ENCODE results near the gene ITGAX. TPM values are rescaled to one million over a fixed set of nuclear protein-coding genes. Genes with fewer than 3 reads are reported as not detected.

The ITGAX gene
- total RNA-seq, 1 donor from 2014 or later, result not detected

DNA sequence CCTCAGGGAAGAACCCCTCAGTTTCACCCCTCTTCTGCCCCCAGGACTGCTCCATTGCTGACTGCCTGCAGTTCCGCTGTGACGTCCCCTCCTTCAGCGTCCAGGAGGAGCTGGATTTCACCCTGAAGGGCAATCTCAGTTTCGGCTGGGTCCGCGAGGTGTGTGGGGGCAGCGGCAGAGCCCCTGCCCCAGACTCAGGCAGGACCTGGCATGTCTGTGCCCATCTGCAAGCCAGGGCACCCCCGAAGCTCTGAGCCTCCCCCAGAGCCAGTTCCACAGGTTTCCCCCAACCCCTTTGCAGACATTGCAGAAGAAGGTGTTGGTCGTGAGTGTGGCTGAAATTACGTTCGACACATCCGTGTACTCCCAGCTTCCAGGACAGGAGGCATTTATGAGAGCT, 68.8 kb downstream of the ITGAX start:
- FAIRE-seq, result no peak
- H3K27me3 ChIP-seq (ENCODE audit: control insufficient read depth, insufficient read depth, low read length), result no peaks in the 10 kb centered on the region

DNA sequence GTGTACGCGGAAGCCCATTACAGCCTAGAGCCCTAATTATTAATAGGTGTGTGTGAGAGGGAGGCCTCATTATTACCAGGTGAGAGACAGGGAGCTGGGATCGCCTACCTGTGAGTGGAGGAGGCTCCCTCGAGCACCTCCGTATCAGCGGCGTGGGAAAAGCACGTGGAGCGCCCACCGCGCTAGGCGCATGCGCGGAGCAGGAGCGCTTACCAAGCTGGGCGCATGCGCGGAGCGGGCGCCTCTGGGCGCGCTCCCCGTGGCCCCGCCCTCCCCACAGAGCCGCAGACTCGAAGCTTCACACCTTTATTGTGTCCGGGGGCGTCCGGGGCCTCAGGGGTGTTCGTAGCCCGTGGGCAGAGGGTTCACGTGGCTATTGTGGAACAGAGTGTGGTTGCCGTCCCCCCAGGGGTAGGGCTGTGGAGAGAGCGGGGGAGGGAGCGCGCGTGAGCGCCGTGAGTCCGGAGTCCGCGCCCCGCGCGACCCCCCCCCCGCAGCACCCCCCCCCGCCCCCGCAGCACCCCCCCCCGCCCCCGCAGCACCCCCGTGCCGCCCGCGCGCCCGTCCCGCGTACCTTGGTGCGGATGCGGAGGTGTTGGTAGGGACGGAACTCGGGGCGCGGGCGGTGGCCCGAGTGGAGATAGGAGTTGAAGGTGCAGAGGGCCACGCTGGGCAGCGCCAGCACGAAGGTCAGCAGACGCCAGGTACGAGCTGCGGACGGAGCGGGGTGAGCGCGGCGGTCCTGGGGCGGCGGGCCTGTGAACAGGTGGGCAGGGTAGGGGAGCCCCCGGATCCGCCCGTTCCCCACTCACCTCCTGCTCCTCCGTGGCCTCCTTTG, 72.7 kb downstream of the ITGAX start:
- DNase-seq (ENCODE audit: low read depth) (no peak), FAIRE-seq (no peak)
- Histone ChIP-seq H3K27me3 (ENCODE audit: control insufficient read depth, insufficient read depth, low read length) (no peaks in the 10 kb centered on the region), H3K4me3 (ENCODE audit: low read depth, low read length) (peak overlapping the region; percentile 23), H3K36me3 (ENCODE audit: control insufficient read depth, insufficient read depth, low read length) (no peaks in the 10 kb centered on the region)
- TF ChIP-seq, protein P1, sequence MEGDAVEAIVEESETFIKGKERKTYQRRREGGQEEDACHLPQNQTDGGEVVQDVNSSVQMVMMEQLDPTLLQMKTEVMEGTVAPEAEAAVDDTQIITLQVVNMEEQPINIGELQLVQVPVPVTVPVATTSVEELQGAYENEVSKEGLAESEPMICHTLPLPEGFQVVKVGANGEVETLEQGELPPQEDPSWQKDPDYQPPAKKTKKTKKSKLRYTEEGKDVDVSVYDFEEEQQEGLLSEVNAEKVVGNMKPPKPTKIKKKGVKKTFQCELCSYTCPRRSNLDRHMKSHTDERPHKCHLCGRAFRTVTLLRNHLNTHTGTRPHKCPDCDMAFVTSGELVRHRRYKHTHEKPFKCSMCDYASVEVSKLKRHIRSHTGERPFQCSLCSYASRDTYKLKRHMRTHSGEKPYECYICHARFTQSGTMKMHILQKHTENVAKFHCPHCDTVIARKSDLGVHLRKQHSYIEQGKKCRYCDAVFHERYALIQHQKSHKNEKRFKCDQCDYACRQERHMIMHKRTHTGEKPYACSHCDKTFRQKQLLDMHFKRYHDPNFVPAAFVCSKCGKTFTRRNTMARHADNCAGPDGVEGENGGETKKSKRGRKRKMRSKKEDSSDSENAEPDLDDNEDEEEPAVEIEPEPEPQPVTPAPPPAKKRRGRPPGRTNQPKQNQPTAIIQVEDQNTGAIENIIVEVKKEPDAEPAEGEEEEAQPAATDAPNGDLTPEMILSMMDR (IDR thresholded peaks at IDR 0.05; ENCODE audit: insufficient read depth, low read length, severe bottlenecking), result no peak

More for the DNA sequence above, 68.8 kb downstream of the ITGAX start:
- Histone ChIP-seq H3K4me3 (ENCODE audit: low read depth, low read length) (no peak overlapping the region), H3K36me3 (ENCODE audit: control insufficient read depth, insufficient read depth, low read length) (no peaks in the 10 kb centered on the region)
- no peak for DNase-seq (ENCODE audit: low read depth)
- TF ChIP-seq, protein P1 (IDR thresholded peaks at IDR 0.05; ENCODE audit: insufficient read depth, low read length, severe bottlenecking), result no peak

DNA sequence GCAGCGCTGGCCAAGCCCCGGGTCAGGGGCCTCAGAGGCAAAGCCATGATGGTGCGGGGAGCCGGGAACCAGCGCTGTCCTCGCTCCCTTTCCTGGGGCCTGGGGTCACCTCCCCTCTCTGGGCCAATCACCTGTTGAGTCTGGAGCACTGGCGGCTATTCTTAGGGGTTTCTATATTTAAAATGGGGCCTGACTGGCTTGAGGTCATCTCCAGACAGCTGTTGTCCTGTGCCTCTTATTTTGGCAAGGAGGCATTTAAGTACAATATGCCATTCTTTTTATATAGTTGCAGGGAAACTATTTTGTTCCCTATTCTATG, 73.3 kb downstream of the ITGAX start, which contains the start of gene COX6A2:
Gene COX6A2 (minus strand): TSS at position 82 of the 319 bp plus-strand sequence. CDS start 35 bp downstream, at position 47.
- no peak for DNase-seq (ENCODE audit: low read depth)
- Histone ChIP-seq H3K4me3 (ENCODE audit: low read depth, low read length) (peak within 1 kb of the TSS; percentile 23), H3K36me3 (ENCODE audit: control insufficient read depth, insufficient read depth, low read length) (no peaks in the 10 kb centered on the region), H3K27me3 (ENCODE audit: control insufficient read depth, insufficient read depth, low read length) (no peaks in the 10 kb centered on the region)
- TF ChIP-seq, protein P1 (IDR thresholded peaks at IDR 0.05; ENCODE audit: insufficient read depth, low read length, severe bottlenecking), result no peak
- no peak for FAIRE-seq

DNA sequence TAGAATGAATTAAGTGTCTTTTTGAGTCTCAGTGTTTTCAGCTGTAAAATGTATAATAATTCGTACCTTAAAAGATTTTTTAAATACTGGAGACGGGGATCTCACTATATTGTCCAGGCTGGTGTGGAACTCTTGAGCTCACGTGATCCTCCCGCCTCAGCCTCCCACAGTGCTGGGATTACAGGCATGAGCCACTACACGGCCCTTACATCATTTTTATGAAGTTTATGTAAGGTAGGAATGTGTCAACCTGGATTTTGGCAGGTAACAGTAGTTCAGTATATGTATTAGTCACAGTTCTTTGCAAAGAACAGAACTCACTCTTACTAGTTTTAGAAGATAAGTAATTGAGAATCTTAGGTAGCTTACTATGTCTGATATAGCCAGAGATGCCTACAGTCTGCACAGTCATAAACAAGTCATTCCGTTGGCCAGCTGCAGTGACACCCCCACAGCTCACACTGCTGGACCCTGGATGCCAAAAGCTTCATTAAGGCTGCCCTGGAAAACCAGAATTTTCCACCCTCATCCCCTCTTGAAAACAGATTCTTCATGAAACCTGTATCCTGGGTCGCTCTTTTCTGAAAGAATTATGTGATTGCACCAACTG, 73.8 kb downstream of the ITGAX start:
- Histone ChIP-seq H3K27me3 (ENCODE audit: control insufficient read depth, insufficient read depth, low read length) (no peaks in the 10 kb centered on the region), H3K36me3 (ENCODE audit: control insufficient read depth, insufficient read depth, low read length) (no peaks in the 10 kb centered on the region), H3K4me3 (ENCODE audit: low read depth, low read length) (no peak overlapping the region)
- FAIRE-seq (no peak), DNase-seq (ENCODE audit: low read depth) (peak; percentile 66)
- TF ChIP-seq, protein P1 (IDR thresholded peaks at IDR 0.05; ENCODE audit: insufficient read depth, low read length, severe bottlenecking), result no peak

DNA sequence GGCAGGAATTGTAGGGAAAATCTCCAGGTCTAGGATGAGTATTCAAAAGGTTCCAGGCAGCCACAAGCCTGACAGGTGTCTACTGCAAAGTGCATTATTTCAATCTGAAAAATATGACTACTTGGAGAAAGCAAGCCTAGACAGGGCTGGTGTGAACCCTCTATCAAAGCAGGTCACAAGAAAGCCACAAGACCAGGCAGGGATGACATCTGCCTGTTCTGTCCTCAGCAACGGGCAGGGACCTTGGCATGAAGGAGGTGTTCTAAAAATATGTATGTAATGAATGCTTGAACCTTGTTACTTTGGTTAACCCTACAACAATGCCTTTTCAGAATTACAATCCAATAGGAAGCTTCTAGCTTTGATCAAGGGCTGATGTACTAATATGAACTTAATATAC, 74.3 kb downstream of the ITGAX start:
- no peaks in the 10 kb centered on the region for H3K27me3 ChIP-seq (ENCODE audit: control insufficient read depth, insufficient read depth, low read length)
- no peak overlapping the region for H3K4me3 ChIP-seq (ENCODE audit: low read depth, low read length)
- no peak for FAIRE-seq
- TF ChIP-seq, protein P1 (IDR thresholded peaks at IDR 0.05; ENCODE audit: insufficient read depth, low read length, severe bottlenecking), result no peak
- DNase-seq (ENCODE audit: low read depth), result no peak
- no peaks in the 10 kb centered on the region for H3K36me3 ChIP-seq (ENCODE audit: control insufficient read depth, insufficient read depth, low read length)
